Measurements from ENCODE around the gene CKAP4.

The CKAP4 gene

GRCh38 chr12:106217706-106218105 lies 30.1 kb downstream of the CKAP4 start:
- H3K36me3 ChIP-seq (ENCODE audit: insufficient read depth, low read length), result no peaks in the 10 kb centered on the region
- H3K9me3 ChIP-seq (ENCODE audit: low read depth, low read length), result no peaks in the 10 kb centered on the region
- TF ChIP-seq FOXP2 (optimal IDR thresholded peaks at IDR 0.05; ENCODE audit: control extremely low read depth, extremely low read length, insufficient read depth) (no peak), POLR2AphosphoS5 (IDR thresholded peaks at IDR 0.05; ENCODE audit: borderline replicate concordance, low read depth, low read length) (no peak), EZH2 (IDR thresholded peaks at IDR 0.05) (no peak)
- H3K4me3 ChIP-seq, result no peak overlapping the region
- no peak overlapping the region for H3K27ac ChIP-seq
- no peak overlapping the region for H3K9ac ChIP-seq (ENCODE audit: insufficient read length)
- no peak for DNase-seq (ENCODE audit: low read depth, low spot score)

DNA sequence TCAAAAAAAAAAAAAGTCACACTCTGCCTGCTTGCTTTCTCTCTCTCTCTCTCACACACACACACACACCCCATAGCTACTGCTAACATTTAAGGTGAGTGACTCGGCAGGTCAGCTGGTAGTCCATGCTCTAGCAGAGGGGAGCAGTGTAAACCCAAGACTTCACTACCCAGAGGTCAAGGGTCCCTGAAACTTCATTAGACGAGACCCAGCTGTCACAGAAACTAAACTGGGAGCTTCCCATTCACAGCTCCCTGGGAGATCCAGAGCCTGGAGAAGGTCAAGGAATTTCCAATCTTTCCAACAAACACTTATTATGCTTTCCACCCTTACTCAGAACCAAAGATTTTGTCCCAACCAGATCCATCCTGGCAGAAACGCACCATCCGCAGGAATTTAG lies 33.2 kb downstream of the CKAP4 start:
- no peak overlapping the region for H3K4me3 ChIP-seq
- TF ChIP-seq EZH2 (IDR thresholded peaks at IDR 0.05) (no peak), FOXP2 (optimal IDR thresholded peaks at IDR 0.05; ENCODE audit: control extremely low read depth, extremely low read length, insufficient read depth) (no peak), POLR2AphosphoS5 (IDR thresholded peaks at IDR 0.05; ENCODE audit: borderline replicate concordance, low read depth, low read length) (no peak)
- no peak overlapping the region for H3K27ac ChIP-seq
- H3K36me3 ChIP-seq (ENCODE audit: insufficient read depth, low read length), result no peaks in the 10 kb centered on the region
- H3K9me3 ChIP-seq (ENCODE audit: low read depth, low read length), result no peaks in the 10 kb centered on the region
- no peak for DNase-seq (ENCODE audit: low read depth, low spot score)
- no peak overlapping the region for H3K9ac ChIP-seq (ENCODE audit: insufficient read length)

DNA sequence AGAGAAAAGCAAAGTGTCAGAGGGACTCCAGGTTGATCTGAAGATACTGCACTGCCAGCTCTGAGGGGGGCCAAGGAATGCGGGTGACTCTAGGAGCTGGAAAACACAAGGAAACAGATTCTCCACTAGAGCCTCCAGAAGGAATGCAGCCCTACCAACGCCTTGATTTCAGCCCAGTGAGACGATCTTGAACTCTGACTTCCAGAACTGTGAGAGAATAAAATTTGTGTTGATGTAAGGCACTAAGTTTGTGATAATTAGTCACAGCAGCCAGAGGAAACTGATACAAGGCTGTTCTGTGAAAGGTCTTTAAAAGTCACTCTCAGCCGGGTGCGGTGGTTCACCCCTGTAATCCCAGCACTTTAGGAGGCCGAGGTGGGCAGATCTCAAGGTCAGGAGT lies 34.2 kb downstream of the CKAP4 start:
- no peak overlapping the region for H3K27ac ChIP-seq
- no peaks in the 10 kb centered on the region for H3K9me3 ChIP-seq (ENCODE audit: low read depth, low read length)
- H3K4me3 ChIP-seq, result no peak overlapping the region
- no peaks in the 10 kb centered on the region for H3K36me3 ChIP-seq (ENCODE audit: insufficient read depth, low read length)
- TF ChIP-seq POLR2AphosphoS5 (IDR thresholded peaks at IDR 0.05; ENCODE audit: borderline replicate concordance, low read depth, low read length) (no peak), FOXP2 (optimal IDR thresholded peaks at IDR 0.05; ENCODE audit: control extremely low read depth, extremely low read length, insufficient read depth) (no peak), EZH2 (IDR thresholded peaks at IDR 0.05) (no peak)
- DNase-seq (ENCODE audit: low read depth, low spot score), result no peak
- H3K9ac ChIP-seq (ENCODE audit: insufficient read length), result no peak overlapping the region

GRCh38 chr12:106211973-106212372 lies 35.8 kb downstream of the CKAP4 start:
- H3K4me3 ChIP-seq, result no peak overlapping the region

GRCh38 chr12:106205208-106206069 lies 42.4 kb downstream of the CKAP4 start:
- Histone ChIP-seq H3K27ac (no peak overlapping the region), H3K9me3 (ENCODE audit: low read depth, low read length) (no peaks in the 10 kb centered on the region), H3K4me3 (no peak overlapping the region), H3K36me3 (ENCODE audit: insufficient read depth, low read length) (no peaks in the 10 kb centered on the region), H3K9ac (ENCODE audit: insufficient read length) (no peak overlapping the region)
- TF ChIP-seq EZH2 (IDR thresholded peaks at IDR 0.05), result no peak
- no peak for TF ChIP-seq POLR2AphosphoS5 (IDR thresholded peaks at IDR 0.05; ENCODE audit: borderline replicate concordance, low read depth, low read length)
- TF ChIP-seq FOXP2 (optimal IDR thresholded peaks at IDR 0.05; ENCODE audit: control extremely low read depth, extremely low read length, insufficient read depth), result no peak
- no peak for DNase-seq (ENCODE audit: low read depth, low spot score)

More at GRCh38 chr12:106211973-106212372, 35.8 kb downstream of the CKAP4 start:
- Histone ChIP-seq H3K36me3 (ENCODE audit: insufficient read depth, low read length) (no peaks in the 10 kb centered on the region), H3K27ac (no peak overlapping the region), H3K9ac (ENCODE audit: insufficient read length) (no peak overlapping the region), H3K9me3 (ENCODE audit: low read depth, low read length) (no peaks in the 10 kb centered on the region)
- DNase-seq (ENCODE audit: low read depth, low spot score), result no peak
- TF ChIP-seq POLR2AphosphoS5 (IDR thresholded peaks at IDR 0.05; ENCODE audit: borderline replicate concordance, low read depth, low read length) (no peak), EZH2 (IDR thresholded peaks at IDR 0.05) (no peak), FOXP2 (optimal IDR thresholded peaks at IDR 0.05; ENCODE audit: control extremely low read depth, extremely low read length, insufficient read depth) (no peak)

- no peak for TF ChIP-seq POLR2AphosphoS5 (IDR thresholded peaks at IDR 0.05; ENCODE audit: borderline replicate concordance, low read depth, low read length)
- Histone ChIP-seq H3K36me3 (ENCODE audit: insufficient read depth, low read length) (no peaks in the 10 kb centered on the region), H3K4me3 (no peak overlapping the region), H3K9ac (ENCODE audit: insufficient read length) (no peak overlapping the region), H3K27ac (no peak overlapping the region), H3K9me3 (ENCODE audit: low read depth, low read length) (no peaks in the 10 kb centered on the region)
- no peak for DNase-seq (ENCODE audit: low read depth, low spot score)
These were observed 43.5 kb downstream of the CKAP4 start for GRCh38 chr12:106204312-106204711.

DNA sequence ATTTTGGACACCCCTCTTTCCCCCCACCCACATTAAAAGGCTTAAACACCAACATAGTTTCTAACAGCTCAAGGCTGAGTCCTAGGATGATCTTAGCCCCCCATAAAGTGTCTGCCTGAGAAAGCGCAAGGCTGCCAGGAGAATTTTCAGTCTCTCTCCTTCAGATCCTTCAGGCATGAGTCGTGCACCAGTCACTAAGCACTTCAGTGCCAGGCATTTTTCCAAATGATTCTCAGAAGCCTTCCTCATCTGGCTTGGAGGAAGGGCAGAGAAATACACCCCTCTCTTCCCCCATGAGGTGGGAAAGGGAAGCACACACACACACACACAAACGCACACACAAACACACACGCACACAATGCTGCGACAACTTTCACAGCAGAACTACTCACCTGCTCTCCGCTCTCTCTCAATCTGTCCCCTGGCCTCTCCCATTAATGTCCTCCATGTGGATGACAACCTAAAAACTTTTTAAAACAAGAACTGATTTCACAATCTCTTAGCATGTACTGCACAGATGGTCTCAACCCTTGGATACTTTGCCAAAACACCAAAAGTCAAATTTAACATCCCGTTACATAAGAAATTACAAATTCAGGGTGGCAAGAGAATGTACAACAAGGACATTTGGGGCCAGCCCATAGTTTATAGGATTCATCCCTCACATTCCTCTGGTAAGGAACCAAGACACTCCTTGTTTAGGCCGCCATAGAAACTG lies 49.8 kb downstream of the CKAP4 start:
- no peak for TF ChIP-seq EZH2 (IDR thresholded peaks at IDR 0.05)
- no peak for TF ChIP-seq POLR2AphosphoS5 (IDR thresholded peaks at IDR 0.05; ENCODE audit: borderline replicate concordance, low read depth, low read length)
- no peak for TF ChIP-seq FOXP2 (optimal IDR thresholded peaks at IDR 0.05; ENCODE audit: control extremely low read depth, extremely low read length, insufficient read depth)
- Histone ChIP-seq H3K9ac (ENCODE audit: insufficient read length) (no peak overlapping the region), H3K27ac (no peak overlapping the region), H3K4me3 (no peak overlapping the region), H3K9me3 (ENCODE audit: low read depth, low read length) (no peaks in the 10 kb centered on the region), H3K36me3 (ENCODE audit: insufficient read depth, low read length) (no peaks in the 10 kb centered on the region)
- DNase-seq (ENCODE audit: low read depth, low spot score), result no peak

GRCh38 chr12:106195621-106196027 lies 52.2 kb downstream of the CKAP4 start:
- Histone ChIP-seq H3K9ac (ENCODE audit: insufficient read length) (no peak overlapping the region), H3K36me3 (ENCODE audit: insufficient read depth, low read length) (no peaks in the 10 kb centered on the region), H3K27ac (no peak overlapping the region), H3K9me3 (ENCODE audit: low read depth, low read length) (no peaks in the 10 kb centered on the region), H3K4me3 (no peak overlapping the region)
- TF ChIP-seq EZH2 (IDR thresholded peaks at IDR 0.05), result no peak
- no peak for TF ChIP-seq FOXP2 (optimal IDR thresholded peaks at IDR 0.05; ENCODE audit: control extremely low read depth, extremely low read length, insufficient read depth)
- no peak for TF ChIP-seq POLR2AphosphoS5 (IDR thresholded peaks at IDR 0.05; ENCODE audit: borderline replicate concordance, low read depth, low read length)
- no peak for DNase-seq (ENCODE audit: low read depth, low spot score)
